DND-41 (cell line): ENCODE measurements around the gene SLC16A6.
"Not testable (repeated sequence)": the region's sequence is repeated elsewhere in the genome, so short reads cannot be mapped to it uniquely, and the experiment has no call there.

Source experiments
- ATAC-seq: fragments of 200-7000 bp; cut with Tn5 transposase; 3 replicates; pipeline ENCODE4 v1.9.1; 2021; ENCODE audit warnings: low read depth; ENCODE audit not compliant: insufficient read depth
- DNase-seq: peaks from one replicate; pipeline ENCODE4 v3.0.0-alpha.2; 2020
- H2AFZ ChIP-seq: 2 replicates; pipeline ENCODE4 v1.6.0; 2012; ENCODE audit warnings: low read depth, low read length
- H3K27ac ChIP-seq: 2 replicates; pipeline ENCODE4 v1.5.1; 2012; ENCODE audit warnings: low read length, inconsistent platforms
- H3K27me3 ChIP-seq: fragments of 200-600 bp; sonication (generic); 2 replicates; pipeline ENCODE4 v1.6.0; 2012; ENCODE audit warnings: low read length, mild to moderate bottlenecking, inconsistent platforms; ENCODE audit not compliant: insufficient read depth, poor library complexity
- H3K36me3 ChIP-seq: 2 replicates; pipeline ENCODE4 v1.5.1; 2012; ENCODE audit warnings: low read length, inconsistent platforms; ENCODE audit not compliant: insufficient read depth
- H3K4me1 ChIP-seq: 2 replicates; pipeline ENCODE4 v1.5.1; 2012; ENCODE audit warnings: mild to moderate bottlenecking, low read length; ENCODE audit not compliant: insufficient read depth
- H3K4me2 ChIP-seq: 2 replicates; pipeline ENCODE4 v1.6.0; 2012; ENCODE audit warnings: mild to moderate bottlenecking, moderate library complexity, low read length, inconsistent platforms; ENCODE audit not compliant: insufficient read depth
- H3K4me3 ChIP-seq, 2 experiments: fragments of 200-600 bp in 1 of 2; shearing (Covaris generic) in 1 of 2; 2 replicates each; pipeline ENCODE4 v1.5.1; 2012 to 2016; ENCODE audit warnings: inconsistent platforms in 2 of 2, low read length in 2 of 2, mild to moderate bottlenecking in 2 of 2, low read depth in 1 of 2, moderate library complexity in 1 of 2
- H3K79me2 ChIP-seq: 2 replicates; pipeline ENCODE4 v1.6.0; 2012; ENCODE audit warnings: low read length, inconsistent platforms; ENCODE audit not compliant: insufficient read depth
- H3K9ac ChIP-seq: 2 replicates; pipeline ENCODE4 v1.6.0; 2012; ENCODE audit warnings: low read depth, mild to moderate bottlenecking, inconsistent platforms, low read length, moderate library complexity
- H3K9me3 ChIP-seq: 2 replicates; pipeline ENCODE4 v1.5.1; 2012; ENCODE audit warnings: low read length, moderate library complexity, mild to moderate bottlenecking, inconsistent platforms; ENCODE audit not compliant: insufficient read depth, severe bottlenecking
- H4K20me1 ChIP-seq: 2 replicates; pipeline ENCODE4 v1.6.0; 2012; ENCODE audit warnings: low read length; ENCODE audit not compliant: insufficient read depth
- CTCF ChIP-seq: IDR thresholded peaks from 2 replicates; pipeline ENCODE4 v1.5.1; 2012; ENCODE audit warnings: borderline replicate concordance, low read length, moderate library complexity, mild to moderate bottlenecking; ENCODE audit not compliant: poor library complexity, severe bottlenecking; ENCODE audit errors: extremely low read depth
- EZH2 ChIP-seq: IDR thresholded peaks from 3 replicates; pipeline ENCODE4 v1.6.1; 2012; ENCODE audit warnings: borderline replicate concordance, low read depth, mild to moderate bottlenecking, moderate library complexity, low read length, inconsistent platforms; ENCODE audit not compliant: severe bottlenecking

SLC16A6 gene

GRCh38 chr17:68310152-68310551 is 19.2 kb upstream of the SLC16A6 start:
- H3K79me2 ChIP-seq = no peaks in the 10 kb centered on the region
- DNase-seq (no peak), ATAC-seq (no peak; the same call in 2 of the 3 replicates)
- TF ChIP-seq CTCF (no peak), EZH2 (no peak)
- no peak overlapping the region for H3K9ac ChIP-seq
- no peak overlapping the region for H2AFZ ChIP-seq
- peaks cover 7% of the 10 kb centered on the region; the same call in 1 of the 2 replicates for H3K36me3 ChIP-seq
- no peaks in the 10 kb centered on the region for H3K9me3 ChIP-seq
- no peak overlapping the region for H3K4me3 ChIP-seq
- H3K4me2 ChIP-seq = no peak overlapping the region
- no peaks in the 10 kb centered on the region for H3K27me3 ChIP-seq
- peaks cover 15% of the 10 kb centered on the region for H3K4me1 ChIP-seq
- H4K20me1 ChIP-seq = no peaks in the 10 kb centered on the region
- H3K27ac ChIP-seq = no peak overlapping the region

- not testable (repeated sequence) for H2AFZ ChIP-seq, ATAC-seq, H3K9me3 ChIP-seq, H3K4me3 ChIP-seq, H3K79me2 ChIP-seq, H3K27me3 ChIP-seq, H4K20me1 ChIP-seq, DNase-seq, H3K9ac ChIP-seq, H3K36me3 ChIP-seq, H3K27ac ChIP-seq, H3K4me2 ChIP-seq
- peaks cover 11% of the 10 kb centered on the region for H3K4me1 ChIP-seq
These were observed 18.2 kb upstream of the SLC16A6 start for GRCh38 chr17:68309066-68309670.

- H3K36me3 ChIP-seq, DNase-seq, H3K9ac ChIP-seq, H2AFZ ChIP-seq, ATAC-seq, H3K27me3 ChIP-seq, H3K9me3 ChIP-seq, H3K27ac ChIP-seq, H3K4me2 ChIP-seq, H4K20me1 ChIP-seq, H3K4me3 ChIP-seq, H3K79me2 ChIP-seq: not testable (repeated sequence)
- H3K4me1 ChIP-seq = peaks cover 11% of the 10 kb centered on the region
These were observed 17.6 kb upstream of the SLC16A6 start for GRCh38 chr17:68308486-68308885.

GRCh38 chr17:68307443-68307842 is 16.5 kb upstream of the SLC16A6 start:
- peaks cover 7% of the 10 kb centered on the region; the same call in 1 of the 2 replicates for H3K36me3 ChIP-seq
- no peak for TF ChIP-seq EZH2
- no peak for TF ChIP-seq CTCF
- no peak for ATAC-seq
- H3K4me3 ChIP-seq = no peak overlapping the region
- no peaks in the 10 kb centered on the region for H3K9me3 ChIP-seq
- H4K20me1 ChIP-seq = no peaks in the 10 kb centered on the region
- H3K27ac ChIP-seq = peak overlapping the region; percentile 43
- no peak for DNase-seq
- no peaks in the 10 kb centered on the region for H3K27me3 ChIP-seq
- no peak overlapping the region for H2AFZ ChIP-seq
- peaks cover 11% of the 10 kb centered on the region for H3K4me1 ChIP-seq
- H3K4me2 ChIP-seq = no peak overlapping the region
- 0 out of 2 replicates have a peak, but pooled peaks cover 2% of the 10 kb centered on the region for H3K79me2 ChIP-seq
- no peak overlapping the region for H3K9ac ChIP-seq
